GM12878 (cell line): ENCODE measurements around the gene ALDH1A2. TPM values are rescaled to one million over a fixed set of nuclear protein-coding genes. Genes with fewer than 3 reads are reported as not detected.

Source experiments
- ATAC-seq: fragments of 200-7000 bp; cut with Tn5 transposase; 3 replicates; pipeline ENCODE4 v1.9.1; 2020; ENCODE audit warnings: mild to moderate bottlenecking, moderate library complexity
- BruUV-seq: library from RNA; stranded (reverse); fragments of 400-500 nt; replicated peaks from 2 replicates; lab custom pipeline; 2021; lab: Mats Ljungman, UMichigan
- CTCF ChIA-PET: fragments of 300-600 bp; sonication (Branson Sonifier 250); formaldehyde crosslinking; extraction: SDS; loops from one replicate; lab custom pipeline; 2021; ENCODE audit warnings: inconsistent platforms; lab: Yijun Ruan, JAX
- POLR2A ChIA-PET: fragments of 350-600 bp; formaldehyde crosslinking; extraction: SDS; loops from one replicate; lab custom pipeline; 2021; ENCODE audit warnings: inconsistent platforms; lab: Charles Lee
- RAD21 ChIA-PET: fragments of 300-600 bp; sonication (Branson Sonifier 250); formaldehyde crosslinking; loops from one replicate; lab custom pipeline; 2023; ENCODE audit warnings: antibody characterized with exemption; ENCODE audit not compliant: unreplicated experiment; lab: Charles Lee
- SMC1A ChIA-PET: fragments of 300-600 bp; sonication (Branson Sonifier 250); formaldehyde crosslinking; loops from one replicate; lab custom pipeline; 2023; ENCODE audit not compliant: unreplicated experiment, uncharacterized antibody; lab: Charles Lee
- DNase-seq: peaks from one replicate; pipeline ENCODE4 v3.0.0-alpha.2; 2011; ENCODE audit warnings: low read depth, low spot score
- FAIRE-seq: peaks from 3 replicates; lab custom pipeline; 2011; peaks lifted over from hg19 to GRCh38; lab: Jason Lieb, UNC
- H2AFZ ChIP-seq: 2 replicates; pipeline ENCODE4 v1.6.0; 2011; ENCODE audit warnings: low read depth, low read length, control low read depth; ENCODE audit not compliant: control insufficient read depth
- H3K27ac ChIP-seq: 2 replicates; pipeline ENCODE4 v1.5.1; 2011; ENCODE audit warnings: control low read depth; ENCODE audit not compliant: control insufficient read depth, insufficient read depth
- H3K27me3 ChIP-seq, 2 experiments: replicated peaks in 1 of 2; 2 replicates each; pipeline versions ENCODE4 v1.6.0 to v1.6.1; 2011; ENCODE audit warnings: low read length in 1 of 2; ENCODE audit not compliant: control insufficient read depth in 2 of 2, insufficient read depth in 2 of 2
- H3K36me3 ChIP-seq, 2 experiments: 2 replicates each; pipeline ENCODE4 v1.5.1; 2011; ENCODE audit warnings: low read length in 1 of 2; ENCODE audit not compliant: control insufficient read depth in 2 of 2, insufficient read depth in 2 of 2
- H3K4me1 ChIP-seq: 2 replicates; pipeline ENCODE4 v1.6.1; 2011; ENCODE audit warnings: mild to moderate bottlenecking, low read length, moderate library complexity, mixed read lengths; ENCODE audit not compliant: control insufficient read depth, insufficient read depth
- H3K4me2 ChIP-seq: 2 replicates; pipeline ENCODE4 v1.6.0; 2011; ENCODE audit warnings: control low read depth; ENCODE audit not compliant: control insufficient read depth, insufficient read depth
- H3K4me3 ChIP-seq: fragments of 200-600 bp; sonication (generic); 2 replicates; pipeline ENCODE4 v1.5.1; 2016
- H3K79me2 ChIP-seq: 2 replicates; pipeline ENCODE4 v1.6.0; 2011; ENCODE audit warnings: low read length; ENCODE audit not compliant: control insufficient read depth, insufficient read depth
- H3K9ac ChIP-seq: 2 replicates; pipeline ENCODE4 v1.8.0; 2011; ENCODE audit warnings: low read length, control low read depth, mixed read lengths; ENCODE audit not compliant: control insufficient read depth, insufficient read depth
- H3K9me3 ChIP-seq: replicated peaks from 3 replicates; pipeline ENCODE4 v1.5.1; 2011; ENCODE audit warnings: mild to moderate bottlenecking, low read length; ENCODE audit not compliant: control insufficient read depth, insufficient read depth
- H4K20me1 ChIP-seq: 2 replicates; pipeline ENCODE4 v1.6.0; 2011; ENCODE audit not compliant: control insufficient read depth, insufficient read depth
- BACH1 ChIP-seq: fragments of 450-650 bp; IDR thresholded peaks from 2 replicates; pipeline ENCODE4 v1.6.1; 2017; ENCODE audit warnings: mild to moderate bottlenecking, borderline replicate concordance
- LARP7 ChIP-seq: fragments of 450-650 bp; IDR thresholded peaks from 2 replicates; pipeline ENCODE4 v1.6.1; 2017; ENCODE audit warnings: mild to moderate bottlenecking
- MEF2A ChIP-seq: IDR thresholded peaks from 2 replicates; pipeline ENCODE4 v1.6.1; 2011; ENCODE audit warnings: low read depth, mild to moderate bottlenecking, low read length, moderate library complexity; ENCODE audit not compliant: insufficient read depth
- MTA2 ChIP-seq: fragments of 450-650 bp; IDR thresholded peaks from 2 replicates; pipeline ENCODE4 v1.6.1; 2016; ENCODE audit warnings: low read depth, mild to moderate bottlenecking, moderate library complexity
- NKRF ChIP-seq: fragments of 450-650 bp; conservative IDR thresholded peaks from 2 replicates; pipeline ENCODE4 v1.6.1; 2017; ENCODE audit warnings: mild to moderate bottlenecking, moderate library complexity
- PML ChIP-seq: IDR thresholded peaks from 2 replicates; pipeline ENCODE4 v1.6.1; 2012; ENCODE audit warnings: low read length, inconsistent platforms
- STAT3 ChIP-seq: IDR thresholded peaks from 2 replicates; pipeline ENCODE4 v1.6.1; 2011; ENCODE audit warnings: low read depth, low read length, improper control_type of control experiment
- TAF1 ChIP-seq: IDR thresholded peaks from 2 replicates; pipeline ENCODE4 v1.6.1; 2011; ENCODE audit warnings: mild to moderate bottlenecking, low read depth, low read length, borderline replicate concordance
- TBL1XR1 ChIP-seq: IDR thresholded peaks from 2 replicates; pipeline ENCODE4 v1.6.1; 2012; ENCODE audit warnings: low read depth, low read length, improper control_type of control experiment
- ZNF592 ChIP-seq: fragments of 450-650 bp; IDR thresholded peaks from 2 replicates; pipeline ENCODE4 v1.6.1; 2017; ENCODE audit warnings: mild to moderate bottlenecking, moderate library complexity
- ZNF622 ChIP-seq: fragments of 450-650 bp; IDR thresholded peaks from 2 replicates; pipeline ENCODE4 v1.6.1; 2017; ENCODE audit warnings: mild to moderate bottlenecking, inconsistent platforms
- ZNF687 ChIP-seq: fragments of 450-650 bp; IDR thresholded peaks from 2 replicates; pipeline ENCODE4 v1.6.1; 2017; ENCODE audit warnings: mild to moderate bottlenecking, moderate library complexity
- WGBS: methylation state at CpG from one replicate; pipeline ENCODE4 v1.1.6; 2016; ENCODE audit warnings: low lambda C conversion rate; ENCODE audit not compliant: insufficient replicate concordance, insufficient coverage; ENCODE audit errors: missing lambda C conversion rate; 5-methylcytosine and 5-hydroxymethylcytosine counted together
- in situ Hi-C: fragments of 300-500 bp; cut with MboI; formaldehyde crosslinking; loops from 9 replicates; pipeline ENCODE4 v1.14.3; 2018; ENCODE audit warnings: mixed read lengths
- intact Hi-C: fragments of 100-400 bp; cut with micrococcal nuclease; formaldehyde crosslinking; loops from one replicate; pipeline ENCODE4 v1.14.2; 2022; ENCODE audit not compliant: unreplicated experiment
- polyA plus RNA-seq, 11 experiments: library from polyadenylated mRNA; depleted of rRNA in 4 of 11; unstranded in 6 of 11; stranded (reverse) in 5 of 11; fragments of >200 nt; fragmentation: Nextera tagmentation in 4 of 11; fragmentation: Illumina TruSeq in 1 of 11; extraction: Ambion mirVana in 4 of 11; extraction: Trizol in 1 of 11; gene quantifications; 1 replicate in 1 of 11; 2 replicates in 10 of 11; pipeline versions ENCODE4 v1.2.1 to v1.2.3, GENCODE V29; 2011 to 2016; ENCODE audit warnings: inconsistent platforms in 2 of 11, missing spikeins in 2 of 11, low read depth in 1 of 11
- total RNA-seq, 4 experiments: library from RNA; depleted of rRNA in 3 of 4; stranded (reverse); fragments of >200 nt in 3 of 4; fragmentation: Illumina TruSeq in 1 of 4; extraction: Trizol in 1 of 4; gene quantifications; 2 replicates each; pipeline versions ENCODE4 v1.2.1 to v1.2.3, GENCODE V29; 2013 to 2021

Gene ALDH1A2
- total and polyA plus RNA-seq, 10 of the 15 experiments (the other 5 are each of a cell fraction or from before 2014, with no cell fraction given) = 0.06 to 0.92 (median 0.18) TPM; not detected in 5

- no peak for TF ChIP-seq ZNF687
- TF ChIP-seq LARP7 = no peak
- no peak for TF ChIP-seq MEF2A
- no peak for TF ChIP-seq PML
- TF ChIP-seq MTA2 = no peak
- no peak for TF ChIP-seq BACH1
- no peak for TF ChIP-seq STAT3
These were observed 61.7 kb downstream of the ALDH1A2 start (continued) for GRCh38 chr15:58003810-58004209.

GRCh38 chr15:58002338-58003126, 63.0 kb downstream of the ALDH1A2 start:
- H3K36me3 ChIP-seq = no peaks in the 10 kb centered on the region
- H3K4me1 ChIP-seq = no peaks in the 10 kb centered on the region
- RAD21 ChIA-PET = no interaction called here
- FAIRE-seq = no peak
- DNase-seq = no peak
- SMC1A ChIA-PET = no interaction called here
- intact Hi-C loops = no loop called here
- H3K27me3 ChIP-seq = no peaks in the 10 kb centered on the region; a peak in 1 of 4 replicates
- POLR2A ChIA-PET = no interaction called here
- no peak overlapping the region for H3K4me2 ChIP-seq
- no TSS peak for BruUV-seq
- in situ Hi-C loops = no loop called here
- H3K9me3 ChIP-seq = no peaks in the 10 kb centered on the region
- no peak overlapping the region for H2AFZ ChIP-seq
- no peak overlapping the region for H3K9ac ChIP-seq
- no peak overlapping the region for H3K4me3 ChIP-seq
- no peaks in the 10 kb centered on the region for H3K79me2 ChIP-seq
- 29% methylated on average over 6 of the region's 6 CpGs for WGBS
- CTCF ChIA-PET = no interaction called here
- H4K20me1 ChIP-seq = no peaks in the 10 kb centered on the region
- H3K27ac ChIP-seq = no peak overlapping the region
- no peak for ATAC-seq
- TF ChIP-seq TAF1 (no peak), ZNF622 (no peak), NKRF (no peak), TBL1XR1 (no peak), ZNF592 (no peak), MEF2A (no peak)
